HL-60/S4 (cell line): Measurements from ENCODE around the gene GRIFIN.

Experiments
- in situ Hi-C: fragments of 300-500 bp; cut with MboI; formaldehyde crosslinking; loops from 2 replicates; pipeline ENCODE4 v1.14.3; 2022; ENCODE audit warnings: low sequenced_read_pairs

The GRIFIN gene

GRCh38 chr7:2513702-2514101 is 37.5 kb upstream of the GRIFIN start:
- in situ Hi-C loops = no loop called here

- in situ Hi-C loops = no loop called here
These were observed 36.5 kb upstream of the GRIFIN start for GRCh38 chr7:2512713-2513112.

DNA sequence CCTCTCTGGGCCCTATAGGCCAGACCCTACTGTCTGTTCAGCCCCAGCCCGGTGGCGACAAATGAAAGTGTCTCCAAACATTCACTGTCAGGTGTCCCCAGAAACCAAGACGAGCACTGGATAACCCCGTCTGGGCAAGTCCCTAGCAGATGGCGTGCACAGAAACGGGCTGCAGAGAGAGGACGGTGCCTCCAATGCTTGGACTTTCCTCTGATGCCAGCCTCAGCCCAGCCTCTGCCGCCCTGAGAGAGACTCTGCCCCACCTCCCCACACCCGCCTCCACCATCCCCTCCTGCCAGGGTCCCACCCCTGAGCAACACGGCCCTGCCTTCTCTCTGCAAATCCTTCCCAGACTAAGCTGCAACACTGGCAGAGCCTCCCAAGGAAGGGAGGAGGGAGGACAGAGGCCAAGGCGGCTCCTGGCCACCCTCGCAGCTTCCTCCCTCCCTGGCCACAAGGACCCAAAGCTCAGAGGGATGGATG is 36.0 kb upstream of the GRIFIN start:
- in situ Hi-C loops = no loop called here

DNA sequence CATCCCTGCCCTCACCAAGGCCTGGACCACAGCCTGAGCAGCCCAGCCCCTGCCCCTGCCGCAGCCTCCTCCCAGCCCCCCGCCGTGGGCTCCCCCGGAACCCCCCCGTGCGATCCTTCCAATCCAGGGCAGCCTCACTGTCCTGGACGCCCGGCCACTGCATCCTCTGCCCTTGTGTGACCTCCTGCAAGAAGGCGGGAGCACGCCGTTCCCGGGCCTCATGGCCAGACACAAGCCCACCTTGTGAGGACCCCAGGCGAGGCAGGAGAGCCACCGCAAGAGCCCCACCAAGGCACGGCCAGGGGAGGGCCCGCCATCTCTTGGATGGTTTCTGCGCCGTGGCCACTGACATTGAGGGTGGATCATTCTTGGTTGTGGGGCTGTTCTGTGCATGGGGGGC is 35.6 kb upstream of the GRIFIN start:
- in situ Hi-C loops = no loop called here

DNA sequence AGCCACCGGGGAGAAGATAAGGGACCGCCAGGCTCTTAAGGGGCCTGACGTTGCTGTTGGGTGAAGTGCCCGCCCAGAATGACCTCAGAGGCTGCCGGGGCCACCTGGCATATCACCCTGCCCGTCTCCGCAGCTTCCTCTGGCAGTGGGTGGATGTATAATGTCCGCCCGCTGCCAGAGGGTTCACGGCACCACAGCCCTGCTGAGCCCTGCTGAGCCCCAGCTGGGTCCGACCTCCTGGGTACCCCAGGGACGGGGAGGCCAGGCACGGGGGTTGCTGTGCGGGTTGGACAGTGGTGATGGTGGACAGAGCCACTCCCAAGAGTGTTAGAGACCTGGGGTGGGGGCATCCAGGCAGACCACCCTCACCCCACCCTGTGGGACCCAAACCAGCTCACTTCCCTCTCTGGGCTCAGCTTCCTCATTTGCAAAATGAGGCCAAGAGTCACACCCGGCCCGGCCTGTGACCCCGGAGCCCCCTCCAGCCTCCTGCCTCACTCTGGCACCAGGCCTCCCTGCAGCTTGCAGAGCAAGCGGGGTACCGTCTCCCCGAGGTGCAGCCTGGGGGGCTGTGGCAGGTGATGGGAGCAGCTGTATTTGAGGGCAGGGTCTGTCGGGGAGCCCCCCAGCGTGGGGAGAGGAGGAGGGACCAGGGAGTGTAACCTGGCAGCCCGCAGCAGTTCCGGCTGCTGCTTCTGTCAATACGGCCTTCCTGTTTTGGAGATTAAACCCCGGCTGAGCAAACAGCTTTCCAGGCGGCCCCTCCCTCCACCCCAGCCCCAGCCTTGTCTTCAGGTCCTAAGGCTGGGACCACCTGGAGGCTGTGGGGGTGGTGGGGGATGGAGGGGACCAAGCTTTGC is 34.9 kb upstream of the GRIFIN start:
- in situ Hi-C loops = no loop called here

- in situ Hi-C loops = no loop called here
These were observed 34.1 kb upstream of the GRIFIN start for GRCh38 chr7:2510130-2510776.

GRCh38 chr7:2509298-2509906 is 33.2 kb upstream of the GRIFIN start:
- in situ Hi-C loops = no loop called here

GRCh38 chr7:2508327-2509215 is 32.4 kb upstream of the GRIFIN start:
- in situ Hi-C loops = no loop called here

DNA sequence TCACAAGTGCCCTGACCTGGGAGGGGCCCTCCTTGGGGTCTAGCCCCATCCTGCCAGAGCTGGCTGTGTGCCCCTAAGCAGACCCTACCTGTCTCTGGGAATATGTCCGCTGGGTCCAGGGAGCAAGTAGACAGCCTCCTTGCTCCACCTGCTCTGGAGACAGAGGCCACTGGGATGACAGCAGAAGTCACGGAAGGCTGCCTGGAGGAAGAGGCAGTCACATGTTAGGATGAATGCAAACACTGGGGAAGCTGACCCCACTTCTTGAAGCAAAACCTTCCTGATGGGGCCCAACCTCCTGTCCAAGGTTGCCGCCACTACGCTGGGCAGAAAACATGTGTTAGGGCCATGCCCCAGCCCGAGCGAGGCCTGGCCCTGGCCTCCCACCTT is 31.7 kb upstream of the GRIFIN start:
- in situ Hi-C loops = no loop called here

GRCh38 chr7:2507208-2507916 is 31.2 kb upstream of the GRIFIN start:
- in situ Hi-C loops = no loop called here

- in situ Hi-C loops = no loop called here
These were observed 29.2 kb upstream of the GRIFIN start for GRCh38 chr7:2505401-2505800.

- in situ Hi-C loops = no loop called here
These were observed 28.7 kb upstream of the GRIFIN start for GRCh38 chr7:2504889-2505375.

GRCh38 chr7:2504128-2504888 is 28.1 kb upstream of the GRIFIN start:
- in situ Hi-C loops = no loop called here

DNA sequence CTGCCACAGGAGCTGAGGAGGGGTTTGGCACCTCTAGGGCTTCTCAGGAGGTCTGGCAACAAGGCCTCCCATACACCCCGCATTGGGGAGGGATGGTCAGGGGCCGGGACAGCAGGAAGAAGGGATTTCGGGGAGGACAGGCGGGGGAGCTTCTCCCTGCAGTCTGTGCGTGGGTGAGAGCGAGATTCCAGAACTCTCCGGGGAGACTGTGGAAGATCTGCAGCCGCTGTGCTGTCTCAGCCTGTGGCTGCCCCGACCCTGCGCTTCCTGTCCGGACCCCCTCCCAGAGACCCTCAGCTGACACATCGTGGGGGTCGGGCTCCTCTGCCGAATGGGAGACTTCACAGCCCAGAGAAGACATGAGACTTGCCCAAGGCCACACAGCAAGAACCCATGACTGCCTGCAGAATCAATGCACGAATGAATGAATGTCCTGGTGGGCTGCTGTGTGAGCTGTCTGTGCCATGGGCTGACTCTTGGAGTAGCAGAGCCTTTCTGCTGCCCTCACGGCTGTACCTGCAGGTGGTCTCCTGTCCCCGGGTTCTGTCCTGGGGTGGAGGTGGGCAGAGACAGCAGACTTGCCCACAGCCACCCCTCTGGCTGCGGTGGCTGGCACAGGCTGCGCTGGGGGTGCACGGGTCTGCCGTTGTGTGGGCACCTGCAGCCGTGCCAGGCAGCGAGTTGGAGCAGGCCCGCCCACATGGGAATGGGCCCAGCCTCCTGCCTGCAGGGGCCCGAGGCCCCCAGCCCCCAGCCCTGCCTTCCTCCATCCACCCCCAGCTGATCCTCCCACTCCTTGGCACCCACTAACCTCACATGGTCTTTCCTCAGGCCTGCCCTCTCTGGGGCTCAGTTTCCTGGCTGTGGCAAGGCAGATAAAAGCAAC is 27.1 kb upstream of the GRIFIN start:
- in situ Hi-C loops = no loop called here

- in situ Hi-C loops = no loop called here
These were observed 26.4 kb upstream of the GRIFIN start for GRCh38 chr7:2502647-2502966.

DNA sequence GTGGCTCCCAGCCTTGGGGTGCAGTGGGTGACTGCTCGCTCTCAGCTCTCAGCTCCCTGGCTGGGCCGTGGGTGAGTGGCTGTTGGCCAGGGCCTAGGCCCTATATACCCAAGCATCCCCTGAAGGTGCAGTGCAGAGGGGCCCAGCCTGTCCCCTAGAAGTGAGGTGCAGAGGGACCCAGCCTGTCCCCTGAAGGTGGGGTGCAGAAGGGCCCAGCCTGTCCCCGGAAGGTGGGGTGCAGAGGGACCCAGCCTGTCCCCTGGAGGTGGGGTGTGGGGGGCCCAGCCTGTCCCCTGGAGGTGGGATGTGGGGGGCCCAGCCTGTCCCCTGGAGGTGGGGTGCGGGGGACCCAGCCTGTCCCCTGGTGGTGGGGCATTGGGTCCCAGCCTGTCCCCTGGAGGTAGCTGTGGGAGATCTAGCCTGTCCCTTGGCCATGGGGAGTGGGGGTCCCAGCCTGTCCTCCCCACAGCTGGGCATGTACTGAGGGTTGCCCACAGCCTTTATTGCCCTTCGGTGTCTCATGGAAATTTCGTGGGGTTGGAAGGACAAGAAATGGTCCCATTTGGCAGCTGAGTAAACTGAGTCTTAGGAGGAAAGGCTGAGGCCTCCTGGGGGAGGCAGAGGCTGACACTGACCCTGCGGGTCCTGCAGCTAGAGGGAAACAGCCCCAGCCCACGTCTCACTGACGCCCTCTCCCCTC is 25.9 kb upstream of the GRIFIN start:
- in situ Hi-C loops = no loop called here

DNA sequence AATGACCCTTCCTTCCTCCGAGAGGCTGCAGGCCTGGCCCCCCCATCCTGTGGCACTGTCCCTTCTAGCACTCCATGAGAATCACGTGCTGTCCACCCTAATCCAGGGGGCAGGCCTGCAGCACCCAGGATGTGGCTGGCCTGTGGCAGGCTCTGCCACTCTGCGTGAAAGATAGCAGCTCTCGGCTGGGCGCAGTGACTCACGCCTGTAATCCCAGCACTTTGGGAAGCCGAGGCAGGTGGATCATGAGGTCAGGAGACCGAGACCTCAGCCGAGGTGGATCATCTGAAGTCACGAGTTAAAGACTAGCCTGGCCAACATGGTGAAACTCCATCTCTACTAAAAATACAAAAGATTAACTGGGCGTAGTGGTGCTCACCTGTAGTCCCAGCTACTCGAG is 24.5 kb upstream of the GRIFIN start:
- in situ Hi-C loops = no loop called here
